ENCODE data around the gene FSIP1.

GRCh38 chr15:39729500-39729899, 53.1 kb downstream of the FSIP1 start:
- TF ChIP-seq CTCF (IDR thresholded peaks at IDR 0.05) (no peak), POLR2A (IDR thresholded peaks at IDR 0.05) (no peak)
